ENCODE results near the gene TSTD2. TPM values are rescaled to one million over a fixed set of nuclear protein-coding genes. Genes with fewer than 3 reads are reported as not detected.

TSTD2 gene
- total RNA-seq, 2 experiments from 2014 or later = 23.8 to 26.0 TPM

DNA sequence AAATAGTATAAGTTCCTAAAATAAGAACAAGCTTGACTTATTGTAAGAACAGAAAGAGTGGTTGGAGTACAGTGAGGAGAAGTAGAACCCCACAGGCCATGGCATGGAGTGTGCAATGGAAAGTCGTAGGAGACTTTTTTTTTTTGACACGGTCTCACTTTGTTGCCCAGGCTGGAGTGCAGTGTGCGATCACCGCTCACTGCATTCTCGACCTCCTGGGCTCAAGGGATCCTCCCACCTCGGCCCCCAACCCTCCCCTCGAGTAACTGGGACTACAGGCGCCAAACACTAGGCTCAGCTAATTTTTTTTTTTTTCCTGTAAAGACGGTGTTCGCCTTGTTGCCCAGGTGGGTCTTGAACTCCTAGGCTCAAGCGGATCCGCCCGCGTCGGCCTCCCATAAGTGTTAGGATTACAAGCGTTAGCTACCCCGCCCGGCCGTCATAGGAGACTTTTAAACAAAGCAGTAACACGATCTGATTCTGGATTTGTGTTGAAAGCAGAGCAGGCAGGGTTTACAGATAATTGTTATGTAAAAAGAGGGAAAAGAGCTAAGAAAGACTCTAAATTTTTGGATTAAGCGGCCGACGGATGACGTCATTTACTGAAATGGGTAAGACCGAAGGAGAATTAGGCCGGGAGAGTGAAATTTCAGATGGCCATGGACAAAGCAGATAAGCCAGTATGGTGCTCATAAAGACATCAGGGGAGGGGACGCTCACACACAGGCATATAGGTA lies 752 bp downstream of the TSTD2 start:
- H3K27ac Mint-ChIP-seq = peak overlapping the region; percentile 99
- ATAC-seq (ENCODE audit: poor library complexity) (no peak), DNase-seq (peak in 4 of 14 experiments; percentile 0 to 11 (median 8))
- peak overlapping the region; percentile 72 for H3K4me3 ChIP-seq (ENCODE audit: low read length)
- H3K27ac ChIP-seq (ENCODE audit: low read depth in 1 of 2, low read length in 2 of 2) = peak overlapping the region; percentile 95 to 97
- H3K9me3 Mint-ChIP-seq = no peaks in the 10 kb centered on the region
- H3K9me3 ChIP-seq (ENCODE audit: control insufficient read depth in 1 of 2, insufficient read depth in 1 of 2, low read length in 2 of 2) = no peaks in the 10 kb centered on the region
- H3K36me3 ChIP-seq (ENCODE audit: insufficient read depth, low read length) = no peaks in the 10 kb centered on the region
- POLR2A ChIA-PET = interaction anchor here (0.8 to 2.9 kb wide), 29 partner anchors 10 to 1590 kb away, joined by 3 to 50 read pairs (median 7); partner anchors contain the start of genes ALG2, ANKS6, ANP32B and SEC61B
- peak overlapping the region; percentile 97 for H3K4me3 Mint-ChIP-seq
- TF ChIP-seq, protein P1, sequence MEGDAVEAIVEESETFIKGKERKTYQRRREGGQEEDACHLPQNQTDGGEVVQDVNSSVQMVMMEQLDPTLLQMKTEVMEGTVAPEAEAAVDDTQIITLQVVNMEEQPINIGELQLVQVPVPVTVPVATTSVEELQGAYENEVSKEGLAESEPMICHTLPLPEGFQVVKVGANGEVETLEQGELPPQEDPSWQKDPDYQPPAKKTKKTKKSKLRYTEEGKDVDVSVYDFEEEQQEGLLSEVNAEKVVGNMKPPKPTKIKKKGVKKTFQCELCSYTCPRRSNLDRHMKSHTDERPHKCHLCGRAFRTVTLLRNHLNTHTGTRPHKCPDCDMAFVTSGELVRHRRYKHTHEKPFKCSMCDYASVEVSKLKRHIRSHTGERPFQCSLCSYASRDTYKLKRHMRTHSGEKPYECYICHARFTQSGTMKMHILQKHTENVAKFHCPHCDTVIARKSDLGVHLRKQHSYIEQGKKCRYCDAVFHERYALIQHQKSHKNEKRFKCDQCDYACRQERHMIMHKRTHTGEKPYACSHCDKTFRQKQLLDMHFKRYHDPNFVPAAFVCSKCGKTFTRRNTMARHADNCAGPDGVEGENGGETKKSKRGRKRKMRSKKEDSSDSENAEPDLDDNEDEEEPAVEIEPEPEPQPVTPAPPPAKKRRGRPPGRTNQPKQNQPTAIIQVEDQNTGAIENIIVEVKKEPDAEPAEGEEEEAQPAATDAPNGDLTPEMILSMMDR (IDR thresholded peaks at IDR 0.05) = no peak
- H3K27me3 ChIP-seq (ENCODE audit: control insufficient read depth in 1 of 2, insufficient read depth in 2 of 2, low read length in 2 of 2) = no peaks in the 10 kb centered on the region
- H3K36me3 Mint-ChIP-seq (ENCODE audit: low read depth) = peaks cover 41% of the 10 kb centered on the region
- peaks cover 37% of the 10 kb centered on the region for H3K4me1 ChIP-seq (ENCODE audit: insufficient read depth, low read length)
- no peaks in the 10 kb centered on the region for H3K27me3 Mint-ChIP-seq
- intact Hi-C loops (cut with DNase I, micrococcal nuclease) = loop anchor here (2.0 to 10.0 kb wide), 6 partner anchors 65 to 1172 kb away; partner anchors contain the start of genes GALNT12 (in 1 of the 2) and XPA (in 1 of the 2)
- H3K4me1 Mint-ChIP-seq (ENCODE audit: low read depth) = peaks cover 71% of the 10 kb centered on the region
- CTCF ChIA-PET = interaction anchor here (0.8 to 1.6 kb wide), 4 partner anchors 18 to 350 kb away, joined by 3 to 6 read pairs (median 3); partner anchors contain the start of genes ANP32B and XPA

DNA sequence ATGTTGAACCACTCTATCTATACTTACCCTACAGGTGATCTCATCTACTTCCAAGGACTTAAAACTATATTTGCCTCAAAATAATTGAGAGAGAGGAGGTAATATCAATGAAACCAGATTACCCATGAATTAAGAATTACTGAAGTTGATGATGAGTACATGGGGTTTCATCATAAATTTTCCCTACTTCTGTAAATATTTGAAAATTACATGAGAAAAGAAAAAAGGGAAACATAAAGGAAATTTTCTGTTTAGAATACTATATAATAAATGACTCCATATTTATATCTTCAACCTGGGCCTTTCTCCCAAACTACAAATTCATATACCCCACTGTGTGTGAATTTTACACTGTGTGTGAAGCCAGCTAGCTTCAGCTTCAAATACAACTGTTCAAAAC lies 2.6 kb downstream of the TSTD2 start:
- Mint-ChIP-seq H3K4me3 (no peak overlapping the region), H3K27me3 (no peaks in the 10 kb centered on the region), H3K36me3 (ENCODE audit: low read depth) (peaks cover 50% of the 10 kb centered on the region), H3K9me3 (no peaks in the 10 kb centered on the region), H3K4me1 (ENCODE audit: low read depth) (peaks cover 56% of the 10 kb centered on the region), H3K27ac (no peak overlapping the region)
- Histone ChIP-seq H3K4me3 (ENCODE audit: low read length) (no peak overlapping the region), H3K9me3 (ENCODE audit: control insufficient read depth in 1 of 2, insufficient read depth in 1 of 2, low read length in 2 of 2) (no peaks in the 10 kb centered on the region), H3K4me1 (ENCODE audit: insufficient read depth, low read length) (peaks cover 30% of the 10 kb centered on the region), H3K27me3 (ENCODE audit: control insufficient read depth in 1 of 2, insufficient read depth in 2 of 2, low read length in 2 of 2) (no peaks in the 10 kb centered on the region), H3K36me3 (ENCODE audit: insufficient read depth, low read length) (peaks cover 6% of the 10 kb centered on the region), H3K27ac (ENCODE audit: low read depth in 1 of 2, low read length in 2 of 2) (no peak overlapping the region)
- TF ChIP-seq, protein P1 (IDR thresholded peaks at IDR 0.05) = no peak
- ATAC-seq (ENCODE audit: poor library complexity) = no peak
- DNase-seq = no peak
- POLR2A ChIA-PET = interaction anchor here (0.6 kb wide), 1 partner anchor 392 kb away, joined by 5 read pairs; no protein-coding TSS in a partner anchor
- intact Hi-C loops (cut with DNase I, micrococcal nuclease) = loop anchor here (5.0 to 10.0 kb wide), 5 partner anchors 67 to 1174 kb away; partner anchors contain the start of genes GALNT12 (in 1 of the 2) and XPA (in 1 of the 2)
- CTCF ChIA-PET = interaction anchor here (2.1 kb wide), 1 partner anchor 15 kb away, joined by 5 read pairs; no protein-coding TSS in a partner anchor

DNA sequence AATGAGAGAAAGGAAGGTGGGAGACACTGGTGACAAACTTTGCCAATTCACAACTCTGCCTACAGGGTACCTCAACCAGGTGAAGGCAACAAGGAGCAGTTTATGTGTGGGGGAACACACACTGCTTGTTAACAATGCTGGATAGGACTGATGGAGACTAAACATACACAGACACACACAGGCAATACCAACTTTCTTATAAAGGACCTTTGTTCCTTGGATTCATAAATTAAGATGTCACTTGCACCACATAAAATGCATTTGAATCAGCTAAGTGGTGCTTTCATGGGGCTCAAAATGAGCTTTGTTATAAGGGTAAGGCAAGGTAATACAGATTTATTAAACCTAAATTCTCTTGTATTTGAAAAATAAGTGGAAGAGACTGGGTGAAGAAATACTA lies 4.0 kb downstream of the TSTD2 start:
- H3K9me3 ChIP-seq (ENCODE audit: control insufficient read depth in 1 of 2, insufficient read depth in 1 of 2, low read length in 2 of 2) = no peaks in the 10 kb centered on the region
- H3K4me1 Mint-ChIP-seq (ENCODE audit: low read depth) = peaks cover 44% of the 10 kb centered on the region
- H3K9me3 Mint-ChIP-seq = no peaks in the 10 kb centered on the region
- no peaks in the 10 kb centered on the region for H3K27me3 ChIP-seq (ENCODE audit: control insufficient read depth in 1 of 2, insufficient read depth in 2 of 2, low read length in 2 of 2)
- H3K4me1 ChIP-seq (ENCODE audit: insufficient read depth, low read length) = peaks cover 19% of the 10 kb centered on the region
- intact Hi-C loops (cut with DNase I, micrococcal nuclease) = no loop called here
- no peak for ATAC-seq (ENCODE audit: poor library complexity)
- ChIA-PET CTCF (interaction anchor here (2.1 kb wide), 1 partner anchor 14 kb away, joined by 5 read pairs; no protein-coding TSS in a partner anchor), POLR2A (interaction anchor here (0.9 kb wide), 1 partner anchor 9 kb away, joined by 3 read pairs; no protein-coding TSS in a partner anchor)
- no peak for DNase-seq
- no peak overlapping the region for H3K27ac Mint-ChIP-seq
- TF ChIP-seq, protein P1 (IDR thresholded peaks at IDR 0.05) = no peak
- no peak overlapping the region for H3K4me3 ChIP-seq (ENCODE audit: low read length)
- H3K27me3 Mint-ChIP-seq = no peaks in the 10 kb centered on the region
- no peak overlapping the region for H3K27ac ChIP-seq (ENCODE audit: low read depth in 1 of 2, low read length in 2 of 2)
- H3K36me3 ChIP-seq (ENCODE audit: insufficient read depth, low read length) = peaks cover 18% of the 10 kb centered on the region
- peak overlapping the region; percentile 65 for H3K4me3 Mint-ChIP-seq
- H3K36me3 Mint-ChIP-seq (ENCODE audit: low read depth) = peaks cover 56% of the 10 kb centered on the region

Data from CD4-positive, alpha-beta T cell (primary cell).